ENCODE measurements around the gene ACOT8.

DNA sequence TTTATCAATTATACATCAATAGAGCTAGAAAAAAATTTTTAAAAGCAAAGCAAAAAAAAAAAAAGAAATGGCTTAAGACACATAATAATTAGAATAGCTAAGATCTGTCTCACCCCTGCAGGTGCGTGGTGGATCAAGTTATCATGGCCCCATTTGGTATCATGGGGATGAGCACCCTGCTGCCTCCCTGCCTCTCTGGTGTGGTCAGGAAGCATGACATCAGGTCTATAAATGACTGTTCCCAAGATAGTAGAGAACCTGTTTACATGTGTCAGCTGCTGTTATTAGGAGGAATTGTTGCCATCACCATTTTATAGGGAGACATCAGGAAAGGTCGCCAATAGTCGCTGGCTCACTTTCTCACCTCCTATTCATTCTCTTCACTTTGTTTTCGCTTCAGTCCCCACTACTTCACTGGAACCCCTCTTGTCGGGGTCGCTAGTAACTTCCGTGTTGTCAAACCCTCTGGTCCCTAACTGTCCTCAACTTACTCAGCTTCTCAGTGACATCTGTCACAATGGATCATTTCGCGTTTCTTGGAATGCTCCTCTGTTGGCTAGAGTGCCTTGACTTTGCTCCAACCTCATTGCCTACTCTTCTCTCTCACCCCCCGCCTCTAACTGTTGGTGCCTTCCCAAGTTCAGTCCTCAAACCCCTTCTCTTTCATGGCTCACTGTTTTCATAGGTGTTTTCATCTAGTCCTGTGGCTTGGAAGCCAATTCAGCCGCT is 60.7 kb downstream of the ACOT8 start:
- TF ChIP-seq, protein P1, sequence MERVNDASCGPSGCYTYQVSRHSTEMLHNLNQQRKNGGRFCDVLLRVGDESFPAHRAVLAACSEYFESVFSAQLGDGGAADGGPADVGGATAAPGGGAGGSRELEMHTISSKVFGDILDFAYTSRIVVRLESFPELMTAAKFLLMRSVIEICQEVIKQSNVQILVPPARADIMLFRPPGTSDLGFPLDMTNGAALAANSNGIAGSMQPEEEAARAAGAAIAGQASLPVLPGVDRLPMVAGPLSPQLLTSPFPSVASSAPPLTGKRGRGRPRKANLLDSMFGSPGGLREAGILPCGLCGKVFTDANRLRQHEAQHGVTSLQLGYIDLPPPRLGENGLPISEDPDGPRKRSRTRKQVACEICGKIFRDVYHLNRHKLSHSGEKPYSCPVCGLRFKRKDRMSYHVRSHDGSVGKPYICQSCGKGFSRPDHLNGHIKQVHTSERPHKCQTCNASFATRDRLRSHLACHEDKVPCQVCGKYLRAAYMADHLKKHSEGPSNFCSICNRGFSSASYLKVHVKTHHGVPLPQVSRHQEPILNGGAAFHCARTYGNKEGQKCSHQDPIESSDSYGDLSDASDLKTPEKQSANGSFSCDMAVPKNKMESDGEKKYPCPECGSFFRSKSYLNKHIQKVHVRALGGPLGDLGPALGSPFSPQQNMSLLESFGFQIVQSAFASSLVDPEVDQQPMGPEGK (CRISPR knock-in tag; IDR thresholded peaks at IDR 0.05; ENCODE audit: borderline replicate concordance) = no peak
- TF ChIP-seq ARNTL (CRISPR knock-in tag; IDR thresholded peaks at IDR 0.05; ENCODE audit: borderline replicate concordance, low read depth) (no peak), ZFP30 (CRISPR knock-in tag; IDR thresholded peaks at IDR 0.05) (no peak), ISL1 (CRISPR knock-in tag; IDR thresholded peaks at IDR 0.05) (no peak), GLIS3 (CRISPR knock-in tag; IDR thresholded peaks at IDR 0.05) (no peak), SNAI2 (CRISPR knock-in tag; IDR thresholded peaks at IDR 0.05) (no peak), ESRRG (CRISPR knock-in tag; IDR thresholded peaks at IDR 0.05) (no peak), ZNF8 (CRISPR knock-in tag; IDR thresholded peaks at IDR 0.05) (no peak), TCF4 (CRISPR knock-in tag; IDR thresholded peaks at IDR 0.05; ENCODE audit: borderline replicate concordance) (no peak), ZNF70 (CRISPR knock-in tag; IDR thresholded peaks at IDR 0.05) (no peak), RARB (CRISPR knock-in tag; IDR thresholded peaks at IDR 0.05) (no peak)
- TF ChIP-seq, protein P2, sequence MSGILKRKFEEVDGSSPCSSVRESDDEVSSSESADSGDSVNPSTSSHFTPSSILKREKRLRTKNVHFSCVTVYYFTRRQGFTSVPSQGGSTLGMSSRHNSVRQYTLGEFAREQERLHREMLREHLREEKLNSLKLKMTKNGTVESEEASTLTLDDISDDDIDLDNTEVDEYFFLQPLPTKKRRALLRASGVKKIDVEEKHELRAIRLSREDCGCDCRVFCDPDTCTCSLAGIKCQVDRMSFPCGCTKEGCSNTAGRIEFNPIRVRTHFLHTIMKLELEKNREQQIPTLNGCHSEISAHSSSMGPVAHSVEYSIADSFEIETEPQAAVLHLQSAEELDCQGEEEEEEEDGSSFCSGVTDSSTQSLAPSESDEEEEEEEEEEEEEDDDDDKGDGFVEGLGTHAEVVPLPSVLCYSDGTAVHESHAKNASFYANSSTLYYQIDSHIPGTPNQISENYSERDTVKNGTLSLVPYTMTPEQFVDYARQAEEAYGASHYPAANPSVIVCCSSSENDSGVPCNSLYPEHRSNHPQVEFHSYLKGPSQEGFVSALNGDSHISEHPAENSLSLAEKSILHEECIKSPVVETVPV (CRISPR knock-in tag; IDR thresholded peaks at IDR 0.05) = no peak
- TF ChIP-seq, protein P3, sequence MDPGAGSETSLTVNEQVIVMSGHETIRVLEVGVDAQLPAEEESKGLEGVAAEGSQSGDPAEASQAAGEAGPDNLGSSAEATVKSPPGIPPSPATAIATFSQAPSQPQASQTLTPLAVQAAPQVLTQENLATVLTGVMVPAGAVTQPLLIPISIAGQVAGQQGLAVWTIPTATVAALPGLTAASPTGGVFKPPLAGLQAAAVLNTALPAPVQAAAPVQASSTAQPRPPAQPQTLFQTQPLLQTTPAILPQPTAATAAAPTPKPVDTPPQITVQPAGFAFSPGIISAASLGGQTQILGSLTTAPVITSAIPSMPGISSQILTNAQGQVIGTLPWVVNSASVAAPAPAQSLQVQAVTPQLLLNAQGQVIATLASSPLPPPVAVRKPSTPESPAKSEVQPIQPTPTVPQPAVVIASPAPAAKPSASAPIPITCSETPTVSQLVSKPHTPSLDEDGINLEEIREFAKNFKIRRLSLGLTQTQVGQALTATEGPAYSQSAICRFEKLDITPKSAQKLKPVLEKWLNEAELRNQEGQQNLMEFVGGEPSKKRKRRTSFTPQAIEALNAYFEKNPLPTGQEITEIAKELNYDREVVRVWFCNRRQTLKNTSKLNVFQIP (CRISPR knock-in tag; IDR thresholded peaks at IDR 0.05; ENCODE audit: borderline replicate concordance, low read depth) = no peak
- TF ChIP-seq, protein P4, sequence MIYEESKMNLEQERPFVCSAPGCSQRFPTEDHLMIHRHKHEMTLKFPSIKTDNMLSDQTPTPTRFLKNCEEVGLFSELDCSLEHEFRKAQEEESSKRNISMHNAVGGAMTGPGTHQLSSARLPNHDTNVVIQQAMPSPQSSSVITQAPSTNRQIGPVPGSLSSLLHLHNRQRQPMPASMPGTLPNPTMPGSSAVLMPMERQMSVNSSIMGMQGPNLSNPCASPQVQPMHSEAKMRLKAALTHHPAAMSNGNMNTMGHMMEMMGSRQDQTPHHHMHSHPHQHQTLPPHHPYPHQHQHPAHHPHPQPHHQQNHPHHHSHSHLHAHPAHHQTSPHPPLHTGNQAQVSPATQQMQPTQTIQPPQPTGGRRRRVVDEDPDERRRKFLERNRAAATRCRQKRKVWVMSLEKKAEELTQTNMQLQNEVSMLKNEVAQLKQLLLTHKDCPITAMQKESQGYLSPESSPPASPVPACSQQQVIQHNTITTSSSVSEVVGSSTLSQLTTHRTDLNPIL (CRISPR knock-in tag; IDR thresholded peaks at IDR 0.05; ENCODE audit: low read depth) = no peak

Data from SK-N-SH treated with all-trans-retinoic acid at 6 μM for 48 hours (cell line).